Activated CD4-positive, alpha-beta memory T cell treated with anti-CD3 and anti-CD28 coated beads for 36 hours (primary cell): ENCODE data around the gene HOMER3. TPM values are rescaled to one million over a fixed set of nuclear protein-coding genes. Genes with fewer than 3 reads are reported as not detected.

Experiments used
- total RNA-seq, 2 experiments: library from RNA; stranded (reverse); gene quantifications; one replicate each; pipeline ENCODE4 v1.2.3, GENCODE V29; 2021

HOMER3 gene
- total RNA-seq, 2 experiments from 2014 or later, result 0.77 to 1.2 TPM

Other genes starting within 250 kb of the HOMER3 start
- not detected for gene COMP, start 149.9 kb downstream of the HOMER3 start, total RNA-seq
- 10 to 100 TPM; 71.7 to 77.2 TPM for gene UPF1, start 109.3 kb downstream of the HOMER3 start, total RNA-seq
- gene CERS1, start 45.1 kb downstream of the HOMER3 start, total RNA-seq, result not detected
- 100 to 1,000 TPM; 217 to 220 TPM for gene COPE, start 21.8 kb downstream of the HOMER3 start, total RNA-seq
- 10 to 100 TPM; 37.7 to 46.3 TPM for gene DDX49, start 21.5 kb downstream of the HOMER3 start, total RNA-seq
- 100 to 1,000 TPM in 1 of 2 experiments, 10 to 100 TPM in 1; 98.1 to 102 TPM for gene SUGP2, start 92.3 kb upstream of the HOMER3 start, total RNA-seq
- gene ARMC6, start 92.4 kb upstream of the HOMER3 start, total RNA-seq, result 10 to 100 TPM; 24.4 to 26.2 TPM
- 10 to 100 TPM; 12.2 to 12.4 TPM for gene SLC25A42, start 122.8 kb upstream of the HOMER3 start, total RNA-seq
- gene TMEM161A, start 197.3 kb upstream of the HOMER3 start, total RNA-seq, result 10 to 100 TPM; 17.8 to 18.9 TPM
- 1 to 10 TPM; 3.9 to 4.3 TPM for gene MEF2B, start 229.0 kb upstream of the HOMER3 start, total RNA-seq